Fibroblast of skin of right quadriceps (primary cell): ENCODE measurements around the gene XPNPEP1.
"Not testable (repeated sequence)": the region's sequence is repeated elsewhere in the genome, so short reads cannot be mapped to it uniquely, and the experiment has no call there.

Experiments used
- DNase-seq: peaks from one replicate; pipeline ENCODE4 v3.0.0-alpha.2; 2013

The XPNPEP1 gene

DNA sequence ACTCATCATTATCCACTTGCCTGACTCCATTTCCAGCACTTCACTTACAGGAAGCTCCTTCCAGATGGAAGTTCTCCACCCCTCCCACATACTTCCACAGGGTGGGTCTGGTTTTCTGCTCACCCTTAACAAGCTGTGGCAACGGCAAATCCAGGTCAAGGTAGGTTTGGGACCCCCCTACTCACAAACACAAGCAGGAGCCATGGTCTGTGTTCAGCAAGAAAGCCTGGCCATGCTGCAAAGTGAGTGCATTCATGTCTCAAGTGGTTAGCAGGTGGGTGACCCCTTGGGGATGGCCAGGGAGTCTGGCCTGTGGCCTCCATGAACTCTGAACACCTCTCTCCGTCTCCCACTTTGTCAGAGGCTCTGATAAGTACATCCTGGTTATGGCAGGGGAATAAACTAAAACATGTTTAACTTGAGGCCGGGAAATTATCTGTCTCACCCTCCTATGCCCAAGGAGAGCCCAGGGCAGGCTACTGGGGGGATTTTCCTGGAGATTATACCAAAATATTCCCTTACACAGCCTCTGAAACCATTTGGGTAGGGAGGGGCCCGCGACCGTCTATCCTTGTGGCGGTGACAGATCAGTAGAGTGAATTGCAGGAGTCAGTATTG, 844 bp downstream of the XPNPEP1 start:
- DNase-seq = no peak

DNA sequence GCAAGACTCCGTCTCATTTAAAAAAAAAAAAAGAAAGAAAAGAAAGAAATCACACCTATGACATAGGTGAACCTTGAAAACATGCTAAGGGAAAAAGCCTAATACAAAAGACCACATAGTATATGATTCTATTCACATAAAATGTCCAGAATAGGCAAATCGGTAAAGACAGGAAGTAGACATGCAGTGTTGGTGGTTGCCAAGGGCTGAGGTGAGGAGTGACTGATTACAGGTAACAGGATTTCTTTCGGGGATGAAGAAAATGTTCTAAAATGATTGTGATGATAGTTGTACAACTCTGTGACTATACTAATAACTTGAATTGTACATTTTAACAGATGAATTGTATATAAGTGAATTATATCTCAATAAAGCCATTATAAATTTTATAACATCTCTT, 3.3 kb downstream of the XPNPEP1 start:
- no peak for DNase-seq

DNA sequence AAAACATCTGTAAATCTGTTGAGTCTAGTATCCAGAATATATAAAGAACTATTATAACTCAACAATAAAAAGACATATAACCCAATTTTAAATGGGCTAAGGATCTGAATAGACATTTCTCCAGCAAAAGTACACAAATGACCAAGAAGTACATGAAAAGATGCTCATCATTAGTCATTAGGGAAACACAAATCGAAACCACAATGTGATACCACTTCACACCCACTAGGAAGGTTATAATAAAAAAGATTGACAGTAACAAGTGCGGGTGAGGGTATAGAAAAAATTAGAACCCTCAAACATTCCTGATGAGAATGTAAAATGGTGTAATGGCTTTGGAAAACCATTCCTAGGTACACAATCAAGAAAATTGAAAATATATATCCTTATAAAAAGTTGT, 4.1 kb downstream of the XPNPEP1 start:
- no peak for DNase-seq

DNA sequence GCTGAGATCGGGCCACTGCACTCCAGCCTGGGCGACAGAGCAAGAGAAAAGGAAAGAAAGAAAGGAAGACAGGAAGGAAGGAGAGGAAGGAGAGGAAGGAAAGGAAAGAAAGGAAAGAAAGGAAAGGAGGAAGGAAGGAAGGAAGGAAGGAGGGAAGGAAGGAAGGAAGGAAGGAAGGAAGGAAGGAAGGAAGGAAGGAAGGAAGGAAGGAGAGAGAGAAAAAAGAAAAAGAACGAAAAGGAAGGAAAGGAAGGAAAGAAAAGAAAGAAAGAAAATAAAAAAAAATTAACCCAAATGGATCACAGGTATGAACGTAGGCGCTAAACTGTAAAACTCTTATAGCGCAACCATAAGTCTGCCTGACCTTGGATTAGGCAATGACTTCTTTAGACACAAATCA, 4.6 kb downstream of the XPNPEP1 start:
- not testable (repeated sequence) for DNase-seq

DNA sequence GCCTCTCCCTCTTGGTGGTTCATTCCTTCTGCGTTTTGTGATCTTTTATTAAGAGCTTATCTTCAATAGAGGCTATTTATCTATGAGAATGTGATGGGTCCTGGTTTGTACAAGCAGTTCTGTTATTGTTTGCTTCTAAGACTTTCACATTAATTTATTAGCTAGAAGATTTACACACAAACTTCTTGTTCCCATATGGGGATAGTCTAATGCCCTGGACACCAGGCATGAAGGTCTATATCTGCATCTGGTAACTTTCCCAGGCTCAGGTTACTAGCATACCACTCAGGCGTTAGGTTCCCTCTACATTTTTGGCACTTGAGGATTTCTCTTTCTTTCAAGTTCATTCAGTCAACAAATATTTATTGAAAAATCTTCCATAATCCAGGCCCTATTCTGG, 7.7 kb downstream of the XPNPEP1 start:
- no peak for DNase-seq

DNA sequence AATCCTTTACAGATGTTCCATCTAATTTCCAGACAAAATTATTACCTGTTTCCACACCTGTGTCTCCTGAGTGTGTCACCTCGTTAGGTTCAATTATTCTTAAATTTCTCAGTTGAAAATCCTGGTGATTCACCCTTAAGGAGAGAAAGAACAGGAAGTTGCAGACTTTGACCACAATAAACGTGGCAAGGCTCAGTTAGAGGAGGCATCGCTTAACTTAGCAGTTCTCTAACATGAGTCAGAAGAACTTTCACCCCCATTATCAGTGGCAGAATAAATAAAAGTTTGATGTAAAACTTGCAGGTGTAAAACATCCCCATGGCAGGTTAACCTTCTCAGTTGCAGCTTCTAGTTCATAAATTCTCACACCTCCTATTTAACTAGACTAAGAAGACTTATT, 8.3 kb downstream of the XPNPEP1 start:
- peak; percentile 71 for DNase-seq

DNA sequence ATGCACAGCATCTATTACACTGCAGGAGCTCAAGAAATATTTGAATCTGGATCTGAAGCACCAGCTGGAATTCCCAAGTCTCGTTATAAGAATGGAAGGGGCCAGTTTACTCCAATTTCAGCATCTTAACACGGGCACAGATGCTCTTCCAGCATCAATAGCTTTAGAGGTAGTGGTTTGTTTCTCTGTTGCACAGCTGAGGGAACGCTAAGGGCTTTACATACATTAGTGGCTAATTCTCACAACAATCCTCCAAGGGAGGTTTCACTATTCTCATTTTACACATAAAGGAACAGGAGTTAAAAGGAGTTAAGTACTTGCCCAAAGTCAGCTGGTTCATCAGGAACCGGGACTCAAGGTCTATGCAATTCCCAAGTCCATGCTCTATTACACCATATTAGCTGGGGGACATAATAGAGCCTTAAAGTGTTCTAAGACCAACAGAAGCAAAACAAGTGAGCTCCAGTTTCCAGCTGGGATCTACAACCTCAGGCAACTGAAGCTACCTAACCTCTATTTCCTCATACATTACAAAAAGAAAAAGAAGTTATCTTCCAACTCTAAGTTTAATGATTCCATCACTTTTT, 9.9 kb downstream of the XPNPEP1 start:
- no peak for DNase-seq

DNA sequence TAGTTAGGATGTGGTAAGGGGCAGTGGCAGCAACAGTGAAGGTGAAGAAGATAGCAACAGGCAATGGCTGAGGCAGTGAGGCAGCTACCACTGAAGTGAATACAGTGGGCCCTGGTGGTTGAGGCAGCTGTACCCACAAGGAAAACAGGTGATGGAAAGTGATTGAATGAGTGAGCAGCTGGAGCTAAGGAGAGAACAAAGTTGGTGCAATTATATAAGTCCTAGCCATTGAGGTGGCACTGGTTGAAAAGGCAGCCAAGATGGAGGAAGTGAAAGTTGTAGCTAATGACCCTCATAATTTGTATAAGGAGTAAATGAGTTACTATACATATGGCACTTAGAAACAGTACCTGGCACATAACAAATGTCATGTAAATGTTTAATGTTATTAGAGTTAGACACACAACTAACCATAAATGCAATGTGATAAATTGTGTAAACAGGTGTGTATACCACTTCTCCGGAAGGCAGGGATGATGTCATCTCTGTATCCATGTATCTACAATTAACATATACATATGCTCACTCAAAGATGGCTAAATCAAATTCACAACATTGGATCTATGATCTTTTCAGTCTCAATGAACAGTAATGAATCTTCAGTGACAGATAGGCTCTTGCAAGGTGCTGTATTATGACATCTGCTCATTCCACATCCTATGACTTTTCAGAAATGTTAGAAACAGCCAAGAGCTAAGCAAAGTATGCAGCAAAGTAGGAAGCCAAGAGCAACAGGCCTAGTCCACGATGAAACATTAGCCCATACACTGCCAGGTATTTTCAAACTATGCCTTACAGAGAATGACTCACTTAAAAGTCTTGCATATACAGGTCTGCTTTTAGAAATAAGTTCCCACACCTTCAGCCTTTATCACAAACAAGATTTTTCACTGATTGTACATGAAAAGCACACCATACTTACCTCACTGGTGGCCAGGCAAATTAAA, 10.7 kb downstream of the XPNPEP1 start:
- peak; percentile 56 for DNase-seq

DNA sequence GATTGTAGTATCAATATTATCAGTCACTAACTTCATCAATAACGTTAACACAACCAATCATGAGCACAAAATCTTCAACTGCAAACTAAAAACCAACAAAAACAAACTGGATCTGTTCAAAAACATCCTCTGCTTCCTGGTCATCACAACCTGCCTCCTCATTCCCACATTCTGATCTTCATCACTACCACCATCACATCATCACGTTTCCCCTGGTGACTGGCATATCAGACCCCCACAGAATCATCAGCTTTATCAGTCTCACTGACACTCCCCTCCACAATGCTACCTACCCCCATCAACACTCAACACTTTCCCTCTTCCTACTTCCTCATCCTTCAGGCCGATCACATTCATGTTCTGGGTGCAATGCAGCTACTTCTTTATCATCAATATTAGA, 11.4 kb downstream of the XPNPEP1 start:
- no peak for DNase-seq

DNA sequence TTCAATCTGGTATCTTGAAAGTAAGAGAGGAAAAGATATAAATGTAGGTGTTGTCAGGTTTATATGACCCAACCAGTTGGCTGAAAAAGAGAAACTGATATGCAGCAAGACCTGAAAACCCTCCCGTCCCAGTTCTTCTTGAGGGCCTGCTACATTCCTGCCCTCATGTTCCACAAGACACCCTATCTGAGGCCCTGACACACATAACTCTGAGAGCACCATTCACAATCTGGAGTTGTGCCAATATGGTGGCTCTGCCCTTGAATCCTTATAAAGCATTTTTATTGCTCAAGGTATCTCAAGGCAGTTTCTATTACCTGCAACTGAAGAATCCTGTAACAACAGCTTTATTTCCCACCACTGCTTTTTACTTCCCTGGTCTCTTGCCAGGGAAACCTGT, 17.0 kb downstream of the XPNPEP1 start:
- no peak for DNase-seq

DNA sequence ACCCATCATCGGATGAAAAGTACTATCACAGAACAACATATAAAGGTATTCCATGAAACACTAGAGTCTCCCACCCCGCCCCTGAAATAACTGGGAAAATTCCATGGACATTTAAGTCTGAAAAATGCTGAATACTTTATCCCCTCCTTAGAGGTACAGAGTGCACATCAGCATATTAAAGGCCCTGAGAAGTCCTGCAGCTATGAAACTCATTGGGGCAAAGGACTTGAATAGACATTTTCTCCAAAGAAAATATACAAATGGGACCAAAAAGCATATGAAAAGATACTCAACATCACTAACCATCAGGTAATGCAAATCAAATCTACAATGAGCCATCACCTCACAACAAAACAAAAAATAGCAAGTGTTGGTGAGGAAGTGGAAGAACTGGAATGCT, 18.9 kb downstream of the XPNPEP1 start:
- no peak for DNase-seq

DNA sequence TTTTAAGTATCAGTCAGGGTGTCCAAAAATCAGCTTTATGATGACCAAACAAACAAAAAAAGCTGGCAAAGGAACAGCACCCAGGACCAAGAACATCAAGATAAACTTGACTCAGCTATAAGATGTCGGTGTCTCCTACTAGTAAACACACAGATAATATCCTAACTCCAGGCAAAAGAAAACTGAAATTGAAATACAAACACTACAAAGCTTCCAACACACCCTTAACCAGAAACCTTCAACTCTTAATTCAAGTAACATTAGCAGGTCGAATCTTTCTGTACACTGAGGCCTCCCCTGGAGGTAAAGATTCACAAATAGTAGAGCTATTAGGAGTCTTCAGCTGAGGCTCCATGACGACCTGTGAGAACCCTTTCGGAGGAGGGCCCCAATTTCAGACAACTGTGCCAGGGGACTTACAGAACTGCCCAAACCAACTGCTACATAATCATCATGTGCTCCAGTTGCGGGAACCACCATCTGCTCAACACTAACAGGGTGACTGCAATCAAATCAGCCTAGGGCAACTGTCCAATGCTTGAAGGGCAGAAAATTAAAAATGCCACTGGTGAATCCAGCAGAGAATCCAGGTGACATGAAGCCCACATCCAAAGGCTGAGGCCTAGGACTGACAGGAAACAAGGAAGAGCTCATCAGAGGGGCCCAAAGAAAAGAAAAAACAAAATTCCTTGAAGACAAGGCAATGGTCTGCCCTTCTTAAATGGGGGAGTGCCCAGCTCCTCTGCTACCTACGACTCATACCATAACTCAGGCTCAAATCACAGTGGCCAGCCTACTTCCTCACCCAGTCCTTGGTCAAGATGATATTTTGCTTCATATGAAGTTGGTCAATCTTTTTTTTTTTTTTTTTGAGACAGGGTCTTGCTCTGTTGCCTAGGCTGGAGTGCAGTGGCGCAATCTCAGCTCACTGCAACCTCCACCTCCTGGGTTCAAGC, 20.0 kb downstream of the XPNPEP1 start:
- no peak for DNase-seq

DNA sequence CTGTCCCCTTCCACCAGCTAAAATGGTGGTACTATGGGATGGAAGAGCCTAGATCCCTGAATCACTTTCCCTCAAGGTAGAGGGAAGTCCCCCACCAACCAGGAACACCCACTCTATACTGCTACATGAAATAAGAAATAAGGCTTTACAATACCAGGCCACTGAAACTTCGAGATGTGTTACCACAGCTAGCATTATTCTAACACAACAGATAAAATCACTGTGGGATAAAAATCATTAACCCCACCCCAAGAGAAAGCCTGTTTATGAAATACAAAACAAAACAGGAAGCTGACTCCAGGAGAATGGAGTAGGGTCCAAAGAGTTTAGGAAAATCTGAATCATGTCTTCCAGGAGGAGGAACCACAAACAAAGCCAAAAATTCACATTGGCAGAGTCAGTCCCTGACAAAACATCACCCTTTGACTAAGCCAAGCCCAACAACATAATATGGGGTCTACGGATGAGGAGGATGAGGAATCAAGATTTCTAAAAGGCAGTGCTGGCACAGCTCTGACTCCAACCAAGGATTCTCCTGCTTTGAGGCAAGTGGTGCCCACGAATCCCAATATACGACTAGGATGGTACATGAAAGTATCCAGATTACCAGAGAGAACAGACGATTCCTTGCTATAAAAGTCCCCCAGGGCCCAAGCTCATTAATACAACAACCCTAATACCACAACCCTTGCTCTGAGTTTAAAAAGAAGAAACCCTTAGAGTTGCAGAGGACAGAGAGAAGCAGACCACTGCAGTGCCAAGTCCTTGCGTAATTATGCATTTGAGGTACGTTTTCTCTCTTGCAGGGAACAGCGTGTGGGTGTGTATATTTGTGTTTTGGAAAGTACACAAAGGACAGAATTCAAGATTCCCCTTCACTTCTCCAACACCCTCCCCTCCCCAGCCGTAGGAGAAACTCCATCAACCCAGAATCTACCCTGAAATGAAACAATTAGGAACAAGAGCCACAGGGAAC, 23.7 kb downstream of the XPNPEP1 start:
- DNase-seq = peak; percentile 43

DNA sequence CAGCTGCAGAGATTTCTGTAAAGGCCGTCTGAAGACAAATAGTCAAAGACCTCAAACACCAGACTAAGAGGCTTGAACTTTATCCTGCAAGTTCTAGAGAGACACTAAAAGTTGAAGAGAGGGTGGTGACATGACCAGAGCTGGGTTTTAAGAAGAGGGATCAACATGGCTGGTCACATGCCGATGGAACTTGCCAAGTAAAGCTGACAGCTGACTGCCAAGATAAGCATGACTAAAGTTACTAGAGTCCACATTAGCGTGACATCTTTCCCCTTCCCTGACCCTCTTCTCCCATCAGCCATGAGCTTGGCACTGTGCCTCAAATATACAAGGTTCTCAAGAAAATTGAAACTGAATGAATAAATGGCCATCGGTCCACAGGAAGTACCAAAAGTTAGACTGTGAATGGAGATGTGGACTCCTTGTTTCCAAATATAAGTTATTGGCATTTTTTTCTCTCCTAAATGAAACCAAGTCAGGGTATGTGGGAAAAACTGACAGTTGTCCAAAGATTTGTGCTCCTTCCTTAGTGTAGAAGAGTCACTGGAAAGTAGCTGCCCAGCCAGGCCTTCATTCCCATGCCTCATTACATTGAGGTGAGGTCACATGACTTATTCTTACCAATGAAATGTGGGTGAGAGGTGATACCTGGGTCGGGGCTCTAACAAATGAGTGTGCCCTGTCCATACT, 24.5 kb downstream of the XPNPEP1 start:
- peak; percentile 21 for DNase-seq

DNA sequence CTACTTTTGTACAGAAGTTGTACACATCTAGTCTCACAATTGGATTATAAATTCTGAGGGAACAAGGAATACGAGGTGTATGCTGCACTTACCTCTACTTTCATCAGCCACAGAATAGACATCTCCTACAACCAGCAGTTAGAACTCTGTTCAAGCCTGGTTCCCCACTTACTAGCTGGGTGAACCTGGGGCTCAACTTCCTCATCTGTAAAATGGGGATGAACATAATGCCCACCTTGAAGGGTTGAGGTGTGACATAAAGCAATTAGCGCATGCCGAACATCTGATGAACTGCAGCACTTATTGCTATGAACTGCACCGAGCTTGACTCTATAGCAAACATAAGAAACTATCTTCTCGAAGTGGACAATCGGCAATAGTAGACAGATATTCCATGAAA, 25.3 kb downstream of the XPNPEP1 start:
- DNase-seq = no peak

DNA sequence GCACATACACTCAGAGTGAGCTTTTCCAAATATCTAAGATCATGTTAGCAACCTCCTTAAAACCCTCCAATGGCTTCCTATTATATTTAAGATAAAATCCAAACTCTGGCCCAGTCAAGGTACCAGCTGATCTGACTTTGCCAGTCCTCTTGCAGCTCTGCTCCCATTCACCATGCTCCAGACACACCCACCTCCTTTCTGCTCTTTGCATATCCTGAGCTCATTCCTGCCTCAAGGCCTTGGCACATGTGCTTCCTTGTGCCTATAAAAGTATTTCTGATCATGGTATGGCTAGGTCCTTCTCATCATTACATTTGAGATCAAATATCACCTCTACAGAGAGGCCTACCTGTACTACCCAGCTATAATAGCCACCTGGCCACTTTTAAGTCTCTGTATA, 27.5 kb downstream of the XPNPEP1 start:
- no peak for DNase-seq

DNA sequence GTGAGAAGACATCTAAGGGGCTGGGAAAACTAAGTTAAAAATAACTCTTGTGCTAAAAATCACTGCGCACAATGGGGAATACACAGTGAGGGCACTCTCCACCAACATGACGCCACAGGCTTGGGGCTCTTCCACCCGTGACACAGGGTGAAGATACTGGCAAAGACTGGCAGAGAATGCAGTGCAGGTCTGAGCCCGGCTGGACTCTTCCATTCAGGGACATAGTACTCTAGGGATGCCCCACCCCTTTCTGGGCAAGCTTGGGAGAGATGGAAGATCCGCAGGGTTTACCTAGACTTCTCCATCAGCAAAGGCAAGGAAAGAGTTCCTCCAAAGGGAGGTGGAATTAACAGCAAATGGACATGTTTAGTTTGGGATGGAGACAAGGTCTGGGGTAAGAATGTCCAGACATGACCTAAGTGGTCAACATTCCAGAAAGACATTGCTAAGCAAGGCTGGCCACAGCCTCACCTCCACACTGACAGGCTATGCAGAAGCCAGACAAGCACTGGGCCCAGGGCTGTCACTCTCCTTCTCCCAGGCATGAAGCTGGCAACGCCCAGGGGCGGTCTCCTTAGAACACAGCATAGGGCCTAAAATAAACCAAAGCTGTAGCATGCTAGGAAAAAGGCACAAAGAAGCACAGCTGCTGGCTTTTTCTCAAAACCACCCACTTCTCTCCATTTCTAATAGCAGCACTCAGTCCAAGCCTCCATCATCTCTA, 28.1 kb downstream of the XPNPEP1 start:
- DNase-seq = peak; percentile 18

DNA sequence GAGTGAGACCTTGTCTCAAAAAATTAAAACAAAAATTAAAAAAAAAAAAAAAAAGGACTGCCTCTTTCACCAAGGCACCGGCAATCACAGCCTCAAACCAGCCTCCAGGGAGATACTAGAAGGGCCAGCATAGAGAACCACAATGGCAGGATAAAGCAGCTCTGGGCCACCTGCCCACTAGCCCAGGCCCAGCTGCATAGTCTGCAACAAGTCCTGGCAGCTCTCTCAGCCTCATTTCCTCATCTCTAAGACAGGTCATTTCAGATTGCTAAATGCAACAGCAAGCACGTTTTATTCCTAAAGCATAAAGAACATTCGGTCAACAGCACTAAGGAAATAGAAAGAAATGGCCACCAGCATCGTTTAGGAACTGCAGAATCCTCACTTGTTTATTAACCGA, 28.8 kb downstream of the XPNPEP1 start:
- peak; percentile 28 for DNase-seq

DNA sequence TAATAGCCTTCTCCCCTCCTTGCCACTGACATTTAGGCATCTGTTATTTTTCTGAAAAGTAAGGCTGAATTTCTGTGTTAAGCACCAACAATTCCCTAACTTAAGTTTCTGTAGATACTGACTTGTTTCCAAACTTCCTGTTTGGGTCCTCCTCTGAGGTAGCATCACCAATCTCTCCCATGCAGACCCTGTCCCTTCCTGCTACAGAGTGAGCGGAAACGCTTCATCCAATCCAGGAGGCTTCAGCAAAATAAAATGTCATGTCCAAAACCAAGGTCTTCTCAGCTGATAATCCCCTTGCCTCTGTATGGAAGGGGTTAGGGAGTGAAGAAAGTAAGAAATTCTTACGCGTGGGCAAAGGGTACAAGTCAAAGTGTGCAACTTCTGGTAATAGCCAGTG, 29.9 kb downstream of the XPNPEP1 start:
- no peak for DNase-seq

DNA sequence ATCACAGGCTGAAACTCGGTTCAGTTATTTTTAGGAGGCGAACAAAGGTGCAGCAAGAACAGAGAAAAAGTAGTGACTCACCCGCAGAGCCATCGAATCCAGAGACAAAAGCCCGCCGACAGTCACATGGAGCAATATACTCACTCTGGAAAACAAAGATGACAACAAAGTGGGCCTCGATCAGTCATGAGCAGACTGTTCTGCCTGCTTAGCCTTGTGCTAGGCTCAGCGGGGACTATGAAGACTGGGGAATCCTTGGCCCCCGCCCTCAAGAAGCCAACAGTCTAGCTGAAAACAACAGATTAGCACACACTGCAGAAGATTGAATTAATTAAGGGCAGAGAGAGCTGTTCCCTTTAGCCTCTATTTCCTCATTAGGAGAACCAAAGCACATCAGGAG, 30.4 kb downstream of the XPNPEP1 start:
- DNase-seq = peak; percentile 64
